ENCODE data around the gene APLP2.
"Not testable (repeated sequence)": the region's sequence is repeated elsewhere in the genome, so short reads cannot be mapped to it uniquely, and the experiment has no call there.

Gene APLP2

DNA sequence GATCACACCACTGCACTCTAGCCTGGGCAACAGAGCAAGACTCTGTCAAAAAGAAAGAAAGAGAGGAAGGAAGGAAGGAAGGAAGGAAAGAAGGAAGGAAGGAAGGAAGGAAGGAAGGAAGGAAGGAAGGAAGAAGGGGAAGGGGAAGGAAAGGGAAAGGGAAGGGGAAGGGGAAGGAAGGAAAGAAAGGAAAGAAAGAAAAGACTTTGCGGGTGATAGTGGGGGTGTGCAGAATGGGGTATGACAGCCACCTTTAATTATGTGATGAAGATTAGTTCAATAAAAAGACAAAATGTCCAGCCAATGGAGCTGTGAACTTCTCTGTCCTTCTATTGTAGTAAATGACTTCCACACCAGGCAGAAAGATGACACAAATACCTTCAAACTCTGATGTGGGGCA, 8.7 kb upstream of the APLP2 start:
- no peak for FAIRE-seq

DNA sequence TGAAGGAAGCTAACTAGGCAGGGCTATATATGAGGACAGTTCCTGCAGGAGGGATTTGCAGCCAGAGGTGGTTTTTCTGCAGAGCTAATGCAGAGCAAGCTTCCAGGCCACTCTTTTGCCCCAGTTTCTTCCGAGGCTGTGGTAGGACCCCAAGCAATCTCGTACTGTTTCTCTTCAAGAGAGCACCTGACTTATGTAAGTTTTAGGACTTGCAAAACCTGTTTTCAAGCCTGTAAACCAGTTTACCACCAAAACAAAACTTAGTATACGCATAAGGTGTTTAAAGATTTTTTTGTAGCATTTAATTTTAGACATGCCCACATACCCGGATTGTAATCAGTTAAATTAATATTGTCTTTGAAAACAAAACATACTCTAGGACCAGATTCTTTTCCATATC, 7.7 kb upstream of the APLP2 start:
- no peak for FAIRE-seq

DNA sequence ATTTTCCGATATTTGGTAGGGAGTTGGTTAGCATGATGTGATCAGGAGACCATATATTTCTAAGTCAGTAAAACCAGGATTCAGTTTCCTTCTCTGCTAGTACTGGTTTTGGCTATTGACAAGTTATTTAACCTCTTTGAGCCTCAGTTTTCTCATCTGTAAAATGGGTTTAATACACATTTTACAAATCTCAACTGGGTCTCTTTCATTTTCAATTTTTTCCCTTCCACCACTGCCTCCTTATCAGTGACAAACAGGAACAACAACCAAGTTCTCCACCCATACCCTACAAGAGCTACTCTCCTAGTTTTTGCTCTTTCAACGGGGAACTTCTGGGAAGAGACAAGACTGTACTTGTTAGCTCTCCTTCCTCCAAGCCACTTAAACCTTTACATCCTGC, 6.2 kb upstream of the APLP2 start:
- no peak for FAIRE-seq

DNA sequence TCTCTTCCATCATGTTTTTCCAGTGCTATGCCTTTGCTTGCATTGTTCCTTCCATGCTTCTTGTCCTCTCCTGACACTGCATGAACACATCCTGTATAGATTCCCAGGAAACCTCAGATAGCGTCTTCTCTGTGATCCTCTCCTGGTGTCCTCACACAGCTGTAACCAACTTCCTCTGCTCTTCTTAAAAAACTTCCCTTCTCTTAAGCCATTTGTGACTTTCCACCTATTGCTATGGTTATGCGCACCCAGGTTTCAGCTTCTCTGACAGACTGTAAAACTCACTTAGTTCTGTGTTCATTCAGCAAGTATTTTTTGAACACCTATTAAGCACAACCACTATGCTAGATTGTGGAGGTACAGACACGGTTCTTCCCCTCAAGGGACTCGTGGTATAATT, 5.1 kb upstream of the APLP2 start:
- FAIRE-seq: no peak

DNA sequence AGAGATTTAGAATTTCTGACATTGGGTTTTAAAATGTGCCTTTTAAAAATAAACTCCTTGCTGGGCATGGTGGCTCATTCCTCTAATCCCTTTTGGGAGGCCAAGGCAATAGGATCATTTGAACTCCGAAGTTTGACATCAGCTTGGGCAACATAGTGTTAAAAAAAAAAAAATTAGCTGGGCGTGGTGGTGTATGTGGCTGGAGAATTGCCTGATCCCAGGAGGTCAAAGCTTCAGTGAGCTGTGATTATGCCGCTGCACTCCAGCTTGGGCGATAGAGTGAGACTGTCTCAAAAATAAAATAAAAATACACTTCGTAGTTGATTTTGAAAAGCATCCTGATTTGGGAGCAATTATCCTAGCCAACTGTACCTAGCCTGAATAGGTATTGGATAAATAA, 3.4 kb upstream of the APLP2 start:
- no peak for FAIRE-seq

GRCh38 chr11:130068546-130068985, 1.1 kb upstream of the APLP2 start:
- no peak for FAIRE-seq

DNA sequence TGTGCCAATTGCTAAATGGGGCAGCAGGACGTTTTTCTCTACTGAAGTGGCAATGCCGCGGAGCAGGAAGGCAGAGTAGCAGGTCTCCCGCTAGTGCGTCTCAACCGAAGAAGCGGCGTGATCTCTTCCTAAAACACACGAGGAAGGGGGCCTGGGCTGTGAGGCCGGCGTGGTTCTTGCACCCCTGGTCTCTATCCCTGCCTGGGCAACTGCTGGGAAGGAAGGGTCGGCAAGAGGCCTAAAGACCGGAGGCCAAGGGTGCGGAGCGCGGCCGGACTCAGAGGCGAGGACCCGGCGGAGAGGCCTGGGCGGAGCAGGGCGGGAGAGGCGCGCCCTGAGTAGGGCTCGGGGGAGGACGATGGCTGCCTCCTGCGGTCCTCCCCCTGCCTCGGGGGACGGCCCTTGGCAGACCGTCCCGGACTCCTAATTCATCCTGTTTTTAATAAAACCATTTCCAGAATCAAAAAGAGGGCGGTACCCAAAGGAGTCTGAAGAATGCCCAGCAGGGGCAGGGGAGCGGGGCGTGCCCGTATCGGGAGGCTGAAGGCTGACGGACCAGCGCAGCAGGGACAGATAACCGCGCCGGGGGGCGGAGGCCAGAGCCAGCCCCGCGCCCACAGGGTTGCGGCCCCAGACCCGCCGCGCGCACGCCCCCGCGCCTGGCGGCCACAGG, 572 bp upstream of the APLP2 start:
- FAIRE-seq: no peak

GRCh38 chr11:130070109-130070845, 583 bp downstream of the APLP2 start:
- FAIRE-seq: no peak

DNA sequence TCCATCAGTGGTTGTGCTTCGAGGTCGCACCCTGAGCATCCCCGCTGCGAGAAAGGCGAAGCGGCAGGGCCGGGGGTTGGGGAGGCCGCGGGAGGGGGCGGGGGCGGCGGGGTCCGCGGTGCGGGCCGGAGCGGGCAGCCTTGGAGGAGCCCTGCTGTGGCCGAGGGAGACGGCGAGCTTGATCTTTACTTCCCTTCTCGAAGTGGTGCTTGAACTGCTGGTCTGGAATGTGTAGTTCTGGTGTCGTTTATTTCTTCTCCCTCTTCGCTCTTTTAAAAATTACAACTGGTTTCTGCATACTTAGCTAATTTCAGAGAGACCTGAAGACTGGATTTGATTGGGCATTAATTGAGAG, 1.1 kb downstream of the APLP2 start:
- no peak for FAIRE-seq

- FAIRE-seq: no peak
These were observed 1.6 kb downstream of the APLP2 start for GRCh38 chr11:130071211-130071712.

DNA sequence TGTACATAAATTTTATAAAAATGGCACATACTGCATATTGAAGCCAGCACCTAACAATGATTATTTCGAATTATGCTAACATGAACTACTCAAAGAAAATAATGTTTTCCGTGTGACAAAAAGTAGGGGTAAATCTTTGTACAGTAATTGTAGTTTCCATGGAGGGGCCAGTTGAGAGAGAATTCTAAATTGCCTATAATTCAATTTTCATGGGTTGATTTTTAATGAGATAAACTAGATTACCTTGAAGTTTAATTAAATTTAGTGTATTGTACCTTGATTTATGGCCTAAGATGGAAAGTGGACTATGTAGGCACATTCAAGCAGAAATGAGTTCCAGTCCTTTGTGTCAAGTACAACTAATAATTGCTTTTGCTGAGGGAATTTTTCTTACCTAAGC, 5.0 kb downstream of the APLP2 start:
- FAIRE-seq: no peak

GRCh38 chr11:130076778-130077481, 7.2 kb downstream of the APLP2 start:
- FAIRE-seq: no peak

DNA sequence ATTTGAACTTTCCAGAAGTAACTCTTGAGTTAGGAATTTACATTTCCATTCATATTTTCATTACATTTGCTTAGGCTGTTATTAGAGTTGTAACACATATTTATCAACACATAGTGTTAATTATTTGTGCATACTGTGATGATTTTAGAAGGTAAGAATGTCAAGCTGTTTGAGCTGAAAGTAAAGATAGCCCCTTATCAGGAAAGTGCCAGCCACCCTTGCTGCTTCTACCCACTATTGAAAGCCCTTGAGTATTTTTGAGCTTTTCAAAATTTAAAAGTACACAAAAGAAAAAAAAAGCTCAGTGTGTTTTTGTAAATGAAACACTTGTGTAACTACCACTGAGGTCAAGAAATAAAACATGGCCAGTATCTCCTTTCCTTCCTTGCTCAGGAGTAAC, 8.0 kb downstream of the APLP2 start:
- FAIRE-seq: no peak

DNA sequence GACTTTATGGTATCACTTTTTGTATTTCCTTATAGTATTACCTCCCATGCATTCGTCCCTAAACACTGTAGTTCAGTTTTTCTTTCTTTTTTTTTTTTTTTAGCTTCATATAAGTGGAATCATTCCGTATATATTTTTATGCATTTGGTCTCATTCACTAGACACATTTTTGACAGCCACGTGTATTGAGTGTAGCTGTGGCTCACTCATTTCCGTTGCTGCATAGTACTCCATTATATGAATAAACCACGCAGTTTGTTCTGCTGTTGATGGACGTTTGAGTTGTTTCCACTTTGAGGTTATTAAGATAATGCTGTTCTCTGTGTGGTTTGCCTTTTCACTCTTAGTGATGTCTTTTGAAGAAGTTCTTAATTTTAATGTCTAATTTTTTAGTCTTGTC, 8.4 kb downstream of the APLP2 start:
- no peak for FAIRE-seq

GRCh38 chr11:130085671-130086290, 16.1 kb downstream of the APLP2 start:
- FAIRE-seq: no peak

GRCh38 chr11:130086669-130087068, 17.0 kb downstream of the APLP2 start:
- FAIRE-seq: no peak

DNA sequence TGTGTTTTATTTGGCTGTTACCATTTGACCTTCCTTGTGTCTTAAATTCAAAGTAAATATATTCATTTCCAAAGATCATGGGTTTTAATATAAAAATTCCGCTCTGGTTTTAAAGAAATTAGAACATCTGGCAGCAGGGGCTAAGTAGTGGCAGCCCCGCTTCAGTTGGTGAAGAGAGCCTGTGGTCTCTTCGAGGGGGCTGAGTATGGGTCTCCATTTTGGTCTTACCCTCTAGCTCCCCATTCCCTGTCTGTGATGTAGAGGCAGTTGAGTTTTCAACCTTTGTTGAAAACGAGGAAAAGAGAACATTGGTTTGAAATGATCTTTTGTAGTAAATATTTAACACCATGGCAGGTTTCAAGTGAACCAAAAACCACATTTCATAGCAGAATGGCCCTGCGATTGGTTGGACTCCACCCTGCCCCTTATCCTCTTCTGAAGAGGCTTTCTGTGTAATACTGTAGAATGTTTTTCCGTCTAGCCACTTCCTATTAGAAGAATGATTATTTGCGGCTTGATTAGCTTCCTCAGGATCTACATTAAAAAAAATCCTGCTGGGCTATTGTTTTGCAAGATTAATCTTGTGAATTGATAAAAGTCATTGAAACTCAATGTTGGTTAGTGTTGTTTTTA, 17.7 kb downstream of the APLP2 start:
- no peak for FAIRE-seq

- no peak for FAIRE-seq
These were observed 18.5 kb downstream of the APLP2 start for GRCh38 chr11:130088217-130088616.

- no peak for FAIRE-seq
These were observed 19.4 kb downstream of the APLP2 start for GRCh38 chr11:130088919-130089673.

DNA sequence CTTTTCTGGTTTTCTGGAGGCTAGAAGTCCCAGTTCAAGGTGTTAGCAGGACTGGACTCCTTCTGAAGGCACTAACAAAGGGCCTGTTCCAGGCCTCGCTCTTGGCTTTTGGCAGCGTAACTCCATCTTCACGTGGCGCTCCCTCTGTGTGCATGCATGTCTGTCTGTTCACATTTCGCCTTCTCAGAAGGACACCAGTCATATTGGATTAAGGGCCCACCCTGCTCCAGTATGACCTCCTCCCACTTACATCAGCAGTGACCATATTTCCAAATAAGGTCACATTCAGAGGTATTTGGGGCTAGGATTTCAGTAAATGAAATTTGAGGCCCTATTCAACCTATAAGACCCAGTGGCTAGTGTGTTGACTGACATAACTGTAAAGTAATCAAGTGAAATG, 20.0 kb downstream of the APLP2 start:
- FAIRE-seq: no peak

DNA sequence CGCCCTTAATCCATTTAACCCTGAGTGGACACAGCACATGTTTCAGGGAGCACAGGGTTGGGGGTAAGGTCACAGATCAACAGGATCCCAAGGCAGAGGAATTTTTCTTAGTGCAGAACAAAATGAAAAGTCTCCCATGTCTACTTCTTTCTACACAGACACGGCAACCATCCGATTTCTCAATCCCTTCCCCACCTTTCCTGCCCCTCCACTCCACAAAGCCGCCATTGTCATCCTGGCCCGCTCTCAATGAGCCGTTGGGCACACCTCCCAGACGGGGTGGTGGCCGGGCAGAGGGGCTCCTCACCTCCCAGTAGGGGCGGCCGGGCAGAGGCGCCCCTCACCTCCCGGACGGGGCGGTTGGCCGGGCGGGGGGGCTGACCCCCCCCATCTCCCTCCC, 20.8 kb downstream of the APLP2 start:
- not testable (repeated sequence) for FAIRE-seq

GRCh38 chr11:130091169-130091568, 21.5 kb downstream of the APLP2 start:
- not testable (repeated sequence) for FAIRE-seq

Measured in endometrium (tissue), 2 donors.